ENCODE measurements around the gene MMP24. TPM values are rescaled to one million over a fixed set of nuclear protein-coding genes. Genes with fewer than 3 reads are reported as not detected.

MMP24 gene
- total and polyA plus RNA-seq, 2 of the 13 experiments (the other 11 are each of a cell fraction or from before 2014, with no cell fraction given), result 0.29 to 0.35 TPM

DNA sequence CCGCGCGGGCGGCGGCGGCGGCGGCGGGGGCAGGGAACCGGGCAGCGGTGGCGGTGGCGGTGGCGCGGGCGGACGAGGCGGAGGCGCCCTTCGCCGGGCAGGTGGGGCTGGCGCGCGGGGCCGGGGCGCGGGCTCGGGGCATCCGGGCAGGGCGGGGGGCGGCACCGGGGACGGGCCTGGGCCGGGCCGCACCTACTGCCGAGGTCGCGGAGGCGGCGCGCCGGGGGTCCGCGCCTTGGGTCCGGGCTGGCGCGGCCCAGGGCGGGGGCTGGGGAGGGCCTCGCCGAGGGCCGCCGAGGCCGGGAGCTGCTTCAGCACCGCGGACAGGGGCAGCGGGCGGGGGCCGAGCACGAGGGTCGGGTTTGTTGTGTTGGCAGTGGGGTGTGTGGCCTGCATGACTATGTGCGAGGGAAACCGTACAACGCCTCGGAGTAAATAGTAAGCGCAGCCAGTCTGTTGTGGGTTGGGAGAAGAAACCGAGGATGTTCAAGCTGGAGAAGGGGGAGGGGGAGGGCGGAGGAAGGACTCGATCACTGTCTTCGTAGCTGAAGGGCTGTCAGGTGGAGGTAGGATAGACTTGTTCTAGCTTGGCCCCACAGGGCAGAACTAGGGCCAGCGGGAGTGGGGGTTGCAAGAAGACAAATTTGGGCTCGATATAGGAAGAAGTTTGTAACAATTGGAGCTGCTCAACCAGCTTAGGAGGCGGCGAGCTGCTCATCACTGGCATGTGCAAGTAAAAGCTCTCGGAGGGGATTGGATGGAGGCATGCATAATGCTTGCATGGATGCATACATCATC is 593 bp downstream of the MMP24 start (continued):
- TF ChIP-seq HNF1A (IDR thresholded peaks at IDR 0.05; ENCODE audit: low read depth), result no peak
- TF ChIP-seq HNF1A (CRISPR knock-in tag; IDR thresholded peaks at IDR 0.05; ENCODE audit: borderline replicate concordance), result peak; percentile 63; the same call in 1 of the 2 replicates
- no peak for TF ChIP-seq HDAC6 (IDR thresholded peaks at IDR 0.05; ENCODE audit: low read depth, low read length)
- TF ChIP-seq PRDM15 (CRISPR knock-in tag; IDR thresholded peaks at IDR 0.05), result peak; percentile 77; the same call in 1 of the 2 replicates
- peak; percentile 98 for TF ChIP-seq IKZF4 (CRISPR knock-in tag; IDR thresholded peaks at IDR 0.05; ENCODE audit: borderline replicate concordance, low read depth, not compliant biosample characterization)
- no peak for TF ChIP-seq GTF2F1 (IDR thresholded peaks at IDR 0.05; ENCODE audit: low read length)
- peak; percentile 91; the same call in 1 of the 2 replicates for TF ChIP-seq REXO4 (CRISPR knock-in tag; IDR thresholded peaks at IDR 0.05; ENCODE audit: borderline replicate concordance)
- peak; percentile 52; the same call in 1 of the 2 replicates for TF ChIP-seq ETV5 (CRISPR knock-in tag; IDR thresholded peaks at IDR 0.05; ENCODE audit: borderline replicate concordance)
- peak; percentile 50 for TF ChIP-seq TAF1 (CRISPR knock-in tag; IDR thresholded peaks at IDR 0.05)
- TF ChIP-seq XRCC5 (optimal IDR thresholded peaks at IDR 0.05; ENCODE audit: low read length), result peak; percentile 79
- peak; percentile 97 for TF ChIP-seq TEAD2 (CRISPR knock-in tag; IDR thresholded peaks at IDR 0.05)
- TF ChIP-seq GABPA (IDR thresholded peaks at IDR 0.05; ENCODE audit: low read depth, low read length), result no peak
- no peak for TF ChIP-seq GABPA (CRISPR knock-in tag; IDR thresholded peaks at IDR 0.05; ENCODE audit: low read depth)
- peak; percentile 91; the same call in 1 of the 2 replicates for TF ChIP-seq ZNF333 (CRISPR knock-in tag; IDR thresholded peaks at IDR 0.05; ENCODE audit: borderline replicate concordance)
- TF ChIP-seq PCBP2 (optimal IDR thresholded peaks at IDR 0.05; ENCODE audit: low read depth, low read length, poor library complexity, severe bottlenecking), result no peak
- TF ChIP-seq NPAS2 (CRISPR knock-in tag; IDR thresholded peaks at IDR 0.05; ENCODE audit: borderline replicate concordance), result no peak
- TF ChIP-seq SPEN (CRISPR knock-in tag; IDR thresholded peaks at IDR 0.05; ENCODE audit: low read depth), result peak; percentile 77
- no peak for TF ChIP-seq ZNF326 (CRISPR knock-in tag; IDR thresholded peaks at IDR 0.05; ENCODE audit: borderline replicate concordance)
- peak; percentile 44; the same call in 1 of the 2 replicates for TF ChIP-seq SP2 (CRISPR knock-in tag; IDR thresholded peaks at IDR 0.05)
- TF ChIP-seq YEATS4 (CRISPR knock-in tag; IDR thresholded peaks at IDR 0.05; ENCODE audit: borderline replicate concordance), result peak; percentile 67; the same call in 1 of the 2 replicates
- no peak for TF ChIP-seq PHF8 (CRISPR knock-in tag; IDR thresholded peaks at IDR 0.05)

All from HepG2 (cell line).